Measurements from ENCODE around the gene CIAO2A. TPM values are rescaled to one million over a fixed set of nuclear protein-coding genes. Genes with fewer than 3 reads are reported as not detected.
A peak's percentile ranks its signal among the peaks of the same experiment; 100 is the strongest.

The CIAO2A gene
- total RNA-seq, 1 experiment from 2014 or later: 74.4 TPM

DNA sequence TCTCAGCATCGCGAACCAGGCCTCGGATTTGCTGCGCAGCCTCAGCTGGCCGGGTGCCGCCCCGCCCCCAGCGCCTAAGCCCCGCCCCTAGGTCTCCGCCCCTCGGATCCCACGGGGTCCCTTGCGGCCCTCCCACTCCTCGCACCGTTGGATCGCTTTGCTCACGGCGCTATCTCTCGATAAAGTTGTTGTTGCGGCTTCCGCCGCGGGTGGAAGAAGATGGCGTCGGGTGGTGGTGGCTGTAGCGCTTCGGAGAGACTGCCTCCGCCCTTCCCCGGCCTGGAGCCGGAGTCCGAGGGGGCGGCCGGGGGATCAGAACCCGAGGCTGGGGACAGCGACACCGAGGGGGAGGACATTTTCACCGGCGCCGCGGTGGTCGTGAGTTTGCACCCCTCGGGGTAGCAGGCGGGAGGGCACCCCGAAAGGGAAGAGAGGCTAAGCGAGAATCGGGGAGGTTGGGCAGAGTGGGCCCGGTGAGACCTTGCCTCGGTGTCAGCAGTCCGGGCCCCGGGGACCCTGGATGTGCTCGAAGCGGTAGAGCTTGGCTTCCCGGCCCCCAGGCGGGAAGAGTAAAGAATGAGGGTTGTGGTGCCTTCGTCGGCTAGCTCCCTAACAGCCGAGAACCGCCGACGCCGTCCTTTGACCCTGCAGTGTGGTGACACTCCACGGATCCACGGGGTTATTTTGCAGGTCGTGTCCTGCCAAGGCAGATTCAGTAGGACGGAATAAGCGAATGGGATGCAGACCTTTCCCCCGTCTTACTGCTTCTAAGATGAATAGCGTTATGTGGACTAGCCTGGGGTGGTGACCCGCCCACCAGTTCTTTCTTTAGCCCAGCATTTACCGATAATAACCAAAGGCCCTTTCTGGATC is 2.4 kb upstream of the CIAO2A start, which contains the start of gene SNX1:
SNX1 (plus strand) TSS at position 188 of the 873 bp plus-strand sequence; CDS start at position 220, 32 bp downstream.
- Mint-ChIP-seq H3K27ac (peak within 1 kb of the TSS; percentile 24 to 91 (median 58); a peak in 4 of 7 replicates), H3K36me3 (ENCODE audit: insufficient read depth in 1 of 3, low read depth in 3 of 3) (peaks cover 0 to 4% (median 1%) of the 10 kb centered on the region in 3 experiments; a peak in 2 of 7 replicates), H3K4me3 (peak within 1 kb of the TSS; percentile 95 to 99), H3K9me3 (no peaks in the 10 kb centered on the region), H3K27me3 (ENCODE audit: low read depth) (no peaks in the 10 kb centered on the region), H3K4me1 (peaks cover 28 to 46% of the 10 kb centered on the region in 2 experiments)
- no peak within 1 kb of the TSS for H4K91ac ChIP-seq (ENCODE audit: insufficient read length, low read depth, low read length)
- no peaks in the 10 kb centered on the region for H3K9me3 ChIP-seq (ENCODE audit: control insufficient read depth, low read depth, low read length)
- H3K4me2 ChIP-seq (ENCODE audit: insufficient read depth, insufficient read length, low read length): peak within 1 kb of the TSS; percentile 94
- no peak within 1 kb of the TSS; the same call in 1 of the 2 replicates for H3K14ac ChIP-seq (ENCODE audit: insufficient read depth, low read length)
- no peak within 1 kb of the TSS for H2BK120ac ChIP-seq (ENCODE audit: low read depth, low read length, poor library complexity, severe bottlenecking)
- H3K27me3 ChIP-seq (ENCODE audit: insufficient read depth, low read length): no peaks in the 10 kb centered on the region
- peaks cover 12% of the 10 kb centered on the region for H3K23me2 ChIP-seq (ENCODE audit: insufficient read length, low read depth, low read length, poor library complexity, severe bottlenecking)
- no peaks in the 10 kb centered on the region for H4K20me1 ChIP-seq (ENCODE audit: control insufficient read depth, insufficient read depth, insufficient read length)
- no peaks in the 10 kb centered on the region for H3K4me1 ChIP-seq (ENCODE audit: insufficient read depth, low read length)
- peaks cover 2% of the 10 kb centered on the region; the same call in 1 of the 2 replicates for H3K79me2 ChIP-seq (ENCODE audit: insufficient read depth, low read length)
- peak; percentile 92 for DNase-seq
- no peak within 1 kb of the TSS for H2BK5ac ChIP-seq (ENCODE audit: insufficient read length, low read length)
- no peak within 1 kb of the TSS for H3K4ac ChIP-seq (ENCODE audit: low read depth, low read length)
- H3K56ac ChIP-seq (ENCODE audit: insufficient read length, low read depth, low read length): no peak within 1 kb of the TSS
- peak within 1 kb of the TSS; percentile 29 for H3K18ac ChIP-seq (ENCODE audit: insufficient read length, low read depth, low read length)
- H3K27ac ChIP-seq (ENCODE audit: insufficient read length, low read depth, low read length): no peak within 1 kb of the TSS
- no peak within 1 kb of the TSS for H2BK15ac ChIP-seq (ENCODE audit: low read depth, low read length)
- no peak within 1 kb of the TSS for H2BK12ac ChIP-seq (ENCODE audit: insufficient read length, low read depth, low read length)
- no peak within 1 kb of the TSS for H4K5ac ChIP-seq (ENCODE audit: insufficient read length, low read depth, low read length)
- H4K8ac ChIP-seq (replicated peaks; ENCODE audit: insufficient read length, low read depth, low read length): no peak within 1 kb of the TSS
- no peak within 1 kb of the TSS for H2BK20ac ChIP-seq (ENCODE audit: low read depth, low read length, poor library complexity, severe bottlenecking)
- TF ChIP-seq, protein P1, sequence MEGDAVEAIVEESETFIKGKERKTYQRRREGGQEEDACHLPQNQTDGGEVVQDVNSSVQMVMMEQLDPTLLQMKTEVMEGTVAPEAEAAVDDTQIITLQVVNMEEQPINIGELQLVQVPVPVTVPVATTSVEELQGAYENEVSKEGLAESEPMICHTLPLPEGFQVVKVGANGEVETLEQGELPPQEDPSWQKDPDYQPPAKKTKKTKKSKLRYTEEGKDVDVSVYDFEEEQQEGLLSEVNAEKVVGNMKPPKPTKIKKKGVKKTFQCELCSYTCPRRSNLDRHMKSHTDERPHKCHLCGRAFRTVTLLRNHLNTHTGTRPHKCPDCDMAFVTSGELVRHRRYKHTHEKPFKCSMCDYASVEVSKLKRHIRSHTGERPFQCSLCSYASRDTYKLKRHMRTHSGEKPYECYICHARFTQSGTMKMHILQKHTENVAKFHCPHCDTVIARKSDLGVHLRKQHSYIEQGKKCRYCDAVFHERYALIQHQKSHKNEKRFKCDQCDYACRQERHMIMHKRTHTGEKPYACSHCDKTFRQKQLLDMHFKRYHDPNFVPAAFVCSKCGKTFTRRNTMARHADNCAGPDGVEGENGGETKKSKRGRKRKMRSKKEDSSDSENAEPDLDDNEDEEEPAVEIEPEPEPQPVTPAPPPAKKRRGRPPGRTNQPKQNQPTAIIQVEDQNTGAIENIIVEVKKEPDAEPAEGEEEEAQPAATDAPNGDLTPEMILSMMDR (conservative IDR thresholded peaks at IDR 0.05): no peak
- H3T11ph ChIP-seq (ENCODE audit: low read length): no peak within 1 kb of the TSS
- no CpG with 5 or more reads among the region's 70 CpGs for WGBS (ENCODE audit: extremely low coverage, insufficient read length, low lambda C conversion rate)
- H3K79me1 ChIP-seq (ENCODE audit: insufficient read depth, low read depth, low read length, poor library complexity, severe bottlenecking): peaks cover 5% of the 10 kb centered on the region
- H3K9ac ChIP-seq (ENCODE audit: extremely low read depth, insufficient read length, low read length): peak within 1 kb of the TSS; percentile 62
- no peak within 1 kb of the TSS for H3K23ac ChIP-seq (ENCODE audit: insufficient read length, low read depth, low read length)
- H2AK5ac ChIP-seq (ENCODE audit: insufficient read length, low read length): no peak within 1 kb of the TSS
- H2AFZ ChIP-seq (ENCODE audit: low read length): no peak within 1 kb of the TSS

Measured in H9 (cell line).